Spleen (tissue), 11 donors: Measurements from ENCODE around the gene OR6N1. TPM values are rescaled to one million over a fixed set of nuclear protein-coding genes. Genes with fewer than 3 reads are reported as not detected.

ENCODE experiments used
- DNase-seq: peaks from one replicate; pipeline ENCODE4 v3.0.0-alpha.2; 2020
- H3K27ac ChIP-seq, 8 donors: fragments of 200-600 bp; sonication (generic) in 7 of 8; 1 replicate in 4 of 8; 2 replicates in 4 of 8; pipeline versions ENCODE4 v1.5.0 to v1.8.0; 2016 to 2021; ENCODE audit warnings: inconsistent platforms in 4 of 8, mild to moderate bottlenecking in 4 of 8, moderate library complexity in 1 of 8
- H3K27me3 ChIP-seq, 7 donors: fragments of 200-600 bp; sonication (generic) in 6 of 7; replicated peaks in 1 of 7; 1 replicate in 4 of 7; 2 replicates in 3 of 7; pipeline versions ENCODE4 v1.5.0 to v1.8.0; 2016 to 2021; ENCODE audit warnings: inconsistent platforms in 3 of 7, mild to moderate bottlenecking in 1 of 7
- H3K36me3 ChIP-seq, 6 donors: fragments of 200-600 bp; sonication (generic) in 5 of 6; 1 replicate in 4 of 6; 2 replicates in 2 of 6; pipeline versions ENCODE4 v1.5.0 to v1.8.0; 2016 to 2021; ENCODE audit warnings: inconsistent platforms in 2 of 6
- H3K4me1 ChIP-seq, 6 donors: fragments of 200-600 bp; sonication (generic) in 5 of 6; 1 replicate in 3 of 6; 2 replicates in 3 of 6; pipeline versions ENCODE4 v1.5.0 to v1.8.0; 2016 to 2021; ENCODE audit warnings: inconsistent platforms in 3 of 6
- H3K4me3 ChIP-seq, 8 donors: fragments of 200-600 bp; sonication (generic) in 7 of 8; 1 replicate in 4 of 8; 2 replicates in 4 of 8; pipeline versions ENCODE4 v1.5.0 to v1.8.0; 2016 to 2021; ENCODE audit warnings: inconsistent platforms in 4 of 8, mild to moderate bottlenecking in 4 of 8, moderate library complexity in 2 of 8
- H3K9me3 ChIP-seq, 8 donors: fragments of 200-600 bp; sonication (generic) in 7 of 8; 1 replicate in 4 of 8; 2 replicates in 4 of 8; pipeline versions ENCODE4 v1.5.0 to v1.8.0; 2016 to 2021; ENCODE audit warnings: inconsistent platforms in 4 of 8
- CTCF ChIP-seq, 11 experiments: fragments of 200-600 bp in 7 of 11; fragments of 450-650 bp in 4 of 11; sonication (generic) in 4 of 11; IDR thresholded peaks in 8 of 11; conservative IDR thresholded peaks in 3 of 11; 1 replicate in 7 of 11; 2 replicates in 4 of 11; pipeline versions ENCODE4 v1.4.0 to v1.8.0; 2016 to 2021; ENCODE audit warnings: antibody characterized with exemption in 11 of 11, inconsistent platforms in 4 of 11, mild to moderate bottlenecking in 1 of 11
- POLR2A ChIP-seq, 3 donors: fragments of 450-650 bp; IDR thresholded peaks; one replicate each; pipeline ENCODE4 v1.5.1; 2017; ENCODE audit warnings: antibody characterized with exemption in 3 of 3, mild to moderate bottlenecking in 1 of 3
- POLR2AphosphoS5 ChIP-seq, 3 donors: sonication (generic); formaldehyde crosslinking; IDR thresholded peaks; one replicate each; pipeline ENCODE4 v1.5.1; 2017; ENCODE audit warnings: antibody characterized with exemption in 3 of 3
- WGBS, 5 donors: extraction: QIAGEN DNeasy Blood & Tissue Kit in 3 of 5; methylation state at CpG; one replicate each; pipeline versions ENCODE4 v1.1.5 to v1.1.7; 2013 to 2018; 5-methylcytosine and 5-hydroxymethylcytosine counted together
- intact Hi-C: fragments of 100-400 bp; cut with DNase I; formaldehyde crosslinking; loops from one replicate; pipeline ENCODE4 v1.15.0; 2023; ENCODE audit warnings: low total_unique reads
- polyA plus RNA-seq, 3 donors: library from polyadenylated mRNA; stranded (reverse); fragments of 200-250 nt; gene quantifications; one replicate each; pipeline ENCODE4 v1.2.1, GENCODE V29; 2013
- total RNA-seq, 7 donors: library from RNA; depleted of rRNA in 3 of 7; stranded (reverse); fragments of >200 nt in 3 of 7; fragmentation: NEBNext Ultra II Directional in 4 of 7; extraction: Animal tissue kit (Norgen Biotek cat#: 25700) in 4 of 7; gene quantifications; one replicate each; pipeline versions ENCODE4 v1.1.0 to v1.2.1, GENCODE V29; 2016 to 2021
- donor health status: healthy with polysubstance abuse.
- donor health status: DM: no; HTN: no; CAD: no; lungs with moderate emphysema.
- donor health status: DM: no; HTN: no; CAD: no.
- donor health status: Bipolar disorder and iron deficiency.
- donor health status: healthy.
- donor health status: DM: no; HTN: no; CAD: no.
- donor health status: DM: yes; HTN: yes; CAD: no.

Gene OR6N1
- total and polyA plus RNA-seq, 10 donors = 0.10 to 0.84 (median 0.77) TPM; not detected in 7

DNA sequence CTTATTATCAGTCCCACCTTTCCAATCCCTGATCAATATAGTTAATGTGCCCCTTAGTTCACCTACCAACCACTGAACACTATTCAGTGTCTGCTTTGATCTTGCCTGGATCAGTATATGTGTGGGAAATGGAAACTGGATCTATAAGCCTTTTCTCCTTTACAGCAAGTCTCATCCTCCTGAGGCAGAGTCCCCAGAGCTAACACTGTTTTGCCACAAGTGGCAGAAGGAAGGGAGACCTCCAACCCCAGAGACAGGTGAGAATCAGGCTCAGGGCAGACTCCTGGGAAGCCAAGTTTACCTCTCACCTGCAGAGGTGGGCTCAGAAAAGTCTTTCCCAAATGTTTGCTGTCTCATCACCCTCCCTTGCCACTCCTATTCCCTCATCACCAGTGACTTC is 9.1 kb upstream of the OR6N1 start, which contains the start of gene OR6N2:
TSS of gene OR6N2 (minus strand) at position 101 of the 400 bp plus-strand sequence. CDS start 3,569 bp downstream, outside the sequence.
- no peak within 1 kb of the TSS for H3K27ac ChIP-seq
- H3K4me3 ChIP-seq = no peak within 1 kb of the TSS
- no peak for DNase-seq
- TF ChIP-seq POLR2AphosphoS5 (IDR thresholded peaks at IDR 0.05) (no peak), POLR2A (IDR thresholded peaks at IDR 0.05) (no peak), CTCF (IDR thresholded peaks at IDR 0.05 in 8 of 11, conservative IDR thresholded peaks at IDR 0.05 in 3 of 11) (no peak)
- no peaks in the 10 kb centered on the region for H3K36me3 ChIP-seq
- no peaks in the 10 kb centered on the region for H3K4me1 ChIP-seq
- no peaks in the 10 kb centered on the region for H3K9me3 ChIP-seq
- no peaks in the 10 kb centered on the region for H3K27me3 ChIP-seq
- intact Hi-C loops = no loop called here

GRCh38 chr1:158754420-158754819 is 17.6 kb downstream of the OR6N1 start, which contains the start of gene OR6K6:
Gene OR6K6, plus strand, starts transcription at chr1:158754720. Its CDS starts 168 bp downstream, at chr1:158754888.
- no peak within 1 kb of the TSS for H3K27ac ChIP-seq
- WGBS, 5 donors = 85 to 94% (median 89%) methylated on average over 2 of the region's 2 CpGs
- no peaks in the 10 kb centered on the region for H3K9me3 ChIP-seq
- H3K4me1 ChIP-seq = no peaks in the 10 kb centered on the region
- no peak for DNase-seq
- peaks cover 0 to 8% (median 0%) of the 10 kb centered on the region in 7 donors for H3K27me3 ChIP-seq
- no peak within 1 kb of the TSS for H3K4me3 ChIP-seq
- no peaks in the 10 kb centered on the region for H3K36me3 ChIP-seq
- TF ChIP-seq POLR2A (IDR thresholded peaks at IDR 0.05) (no peak), POLR2AphosphoS5 (IDR thresholded peaks at IDR 0.05) (no peak), CTCF (IDR thresholded peaks at IDR 0.05 in 8 of 11, conservative IDR thresholded peaks at IDR 0.05 in 3 of 11) (no peak)
- intact Hi-C loops = no loop called here

- H3K36me3 ChIP-seq = no peaks in the 10 kb centered on the region
- 86 to 95% (median 90%) methylated on average over 6 to 9 of the region's 9 CpGs for WGBS, 5 donors
- intact Hi-C loops = no loop called here
- no peak overlapping the region for H3K27ac ChIP-seq
- no peaks in the 10 kb centered on the region for H3K4me1 ChIP-seq
- no peak for DNase-seq
- no peak overlapping the region for H3K4me3 ChIP-seq
- H3K9me3 ChIP-seq = no peaks in the 10 kb centered on the region
- TF ChIP-seq CTCF (IDR thresholded peaks at IDR 0.05 in 8 of 11, conservative IDR thresholded peaks at IDR 0.05 in 3 of 11) (no peak), POLR2AphosphoS5 (IDR thresholded peaks at IDR 0.05) (no peak), POLR2A (IDR thresholded peaks at IDR 0.05) (no peak)
- peaks cover 0 to 8% (median 0%) of the 10 kb centered on the region in 7 donors for H3K27me3 ChIP-seq
Measured at GRCh38 chr1:158752155-158752712, 19.8 kb downstream of the OR6N1 start.

GRCh38 chr1:158735848-158736247 is 36.1 kb downstream of the OR6N1 start:
- H3K27ac ChIP-seq = no peak overlapping the region
- TF ChIP-seq POLR2A (IDR thresholded peaks at IDR 0.05) (no peak), POLR2AphosphoS5 (IDR thresholded peaks at IDR 0.05) (no peak), CTCF (IDR thresholded peaks at IDR 0.05 in 8 of 11, conservative IDR thresholded peaks at IDR 0.05 in 3 of 11) (no peak)
- intact Hi-C loops = no loop called here
- peaks cover 0 to 6% (median 0%) of the 10 kb centered on the region in 7 donors for H3K27me3 ChIP-seq
- no peak overlapping the region for H3K4me3 ChIP-seq
- no peak for DNase-seq
- H3K36me3 ChIP-seq = no peaks in the 10 kb centered on the region
- no peaks in the 10 kb centered on the region for H3K9me3 ChIP-seq
- no peaks in the 10 kb centered on the region for H3K4me1 ChIP-seq
